Colonic mucosa (tissue), 4 donors: Measurements from ENCODE around the gene DUSP9. TPM values are rescaled to one million over a fixed set of nuclear protein-coding genes. Genes with fewer than 3 reads are reported as not detected.
A peak's percentile ranks its signal among the peaks of the same experiment; 100 is the strongest.

Source experiments
- DNase-seq: peaks from one replicate; pipeline ENCODE4 v3.0.0-alpha.2; 2020
- H3K27ac ChIP-seq: fragments of 200-600 bp; one replicate; pipeline ENCODE4 v1.8.0; 2021
- H3K27me3 ChIP-seq: fragments of 200-600 bp; one replicate; pipeline ENCODE4 v1.8.0; 2021
- H3K36me3 ChIP-seq: fragments of 200-600 bp; one replicate; pipeline ENCODE4 v1.8.0; 2021
- H3K4me1 ChIP-seq: fragments of 200-600 bp; one replicate; pipeline ENCODE4 v1.8.0; 2021; ENCODE audit warnings: mild to moderate bottlenecking
- H3K4me3 ChIP-seq: fragments of 200-600 bp; one replicate; pipeline ENCODE4 v1.8.0; 2021
- H3K9ac ChIP-seq, 2 donors: one replicate each; pipeline ENCODE4 v1.7.0; 2013; ENCODE audit warnings: control low read depth in 2 of 2, low read depth in 2 of 2, low read length in 2 of 2
- H3K9me3 ChIP-seq: fragments of 200-600 bp; one replicate; pipeline ENCODE4 v1.8.0; 2021
- CTCF ChIP-seq: fragments of 200-600 bp; IDR thresholded peaks from one replicate; pipeline ENCODE4 v1.8.0; 2022; ENCODE audit warnings: antibody characterized with exemption, mild to moderate bottlenecking
- intact Hi-C: fragments of 100-400 bp; cut with DNase I; formaldehyde crosslinking; loops from one replicate; pipeline ENCODE4 v1.14.1; 2022
- total RNA-seq, 2 donors: library from RNA; stranded (reverse); fragmentation: NEBNext Ultra II Directional in 1 of 2; extraction: Animal tissue kit (Norgen Biotek cat#: 25700) in 1 of 2; gene quantifications; one replicate each; pipeline ENCODE4 v1.2.1, GENCODE V29; 2021
- donor health status: healthy.
- donor health status: DM: no; HTN: no; CAD: no.
- donor health status: DM: no; HTN: no; CAD: no.

The DUSP9 gene
- total RNA-seq, 2 donors from 2014 or later: 0.49 TPM; not detected in 1

GRCh38 chrX:153662266-153662665 is 15.3 kb downstream of the DUSP9 start:
- Histone ChIP-seq H3K4me1 (no peaks in the 10 kb centered on the region), H3K27me3 (peaks cover 17% of the 10 kb centered on the region), H3K9me3 (no peaks in the 10 kb centered on the region), H3K36me3 (no peaks in the 10 kb centered on the region), H3K9ac (no peak overlapping the region), H3K4me3 (no peak overlapping the region), H3K27ac (no peak overlapping the region)
- no peak for TF ChIP-seq CTCF
- intact Hi-C loops: loop anchor here (10.0 kb wide), 1 partner anchor 707 kb away; no protein-coding TSS in a partner anchor
- DNase-seq: peak; percentile 61

GRCh38 chrX:153665726-153666306 is 18.8 kb downstream of the DUSP9 start:
- Histone ChIP-seq H3K27ac (no peak overlapping the region), H3K4me1 (no peaks in the 10 kb centered on the region), H3K4me3 (no peak overlapping the region), H3K9me3 (no peaks in the 10 kb centered on the region), H3K36me3 (no peaks in the 10 kb centered on the region), H3K27me3 (peaks cover 10% of the 10 kb centered on the region), H3K9ac (no peak overlapping the region)
- intact Hi-C loops: loop anchor here (5.0 to 10.0 kb wide), 3 partner anchors 114 to 711 kb away; no protein-coding TSS in a partner anchor
- no peak for TF ChIP-seq CTCF
- no peak for DNase-seq

GRCh38 chrX:153667281-153667955 is 20.4 kb downstream of the DUSP9 start:
- H3K9ac ChIP-seq: no peak overlapping the region
- no peak overlapping the region for H3K27ac ChIP-seq
- no peak for DNase-seq
- intact Hi-C loops: loop anchor here (5.0 to 10.0 kb wide), 3 partner anchors 115 to 713 kb away; no protein-coding TSS in a partner anchor
- no peaks in the 10 kb centered on the region for H3K27me3 ChIP-seq
- H3K4me1 ChIP-seq: no peaks in the 10 kb centered on the region
- TF ChIP-seq CTCF: no peak
- H3K4me3 ChIP-seq: no peak overlapping the region
- no peaks in the 10 kb centered on the region for H3K36me3 ChIP-seq
- no peaks in the 10 kb centered on the region for H3K9me3 ChIP-seq

- H3K4me1 ChIP-seq: no peaks in the 10 kb centered on the region
- DNase-seq: peak; percentile 79
- intact Hi-C loops: loop anchor here (5.0 to 10.0 kb wide), 3 partner anchors 116 to 713 kb away; no protein-coding TSS in a partner anchor
- no peaks in the 10 kb centered on the region for H3K9me3 ChIP-seq
- H3K4me3 ChIP-seq: no peak overlapping the region
- no peaks in the 10 kb centered on the region for H3K27me3 ChIP-seq
- H3K36me3 ChIP-seq: no peaks in the 10 kb centered on the region
- TF ChIP-seq CTCF: peak; percentile 60
- H3K9ac ChIP-seq: no peak overlapping the region
- no peak overlapping the region for H3K27ac ChIP-seq
Measured at GRCh38 chrX:153667956-153668396, 21.0 kb downstream of the DUSP9 start.

- H3K9ac ChIP-seq: no peak overlapping the region
- TF ChIP-seq CTCF: no peak
- H3K36me3 ChIP-seq: no peaks in the 10 kb centered on the region
- no peaks in the 10 kb centered on the region for H3K27me3 ChIP-seq
- no peak overlapping the region for H3K4me3 ChIP-seq
- intact Hi-C loops: loop anchor here (5.0 to 10.0 kb wide), 3 partner anchors 116 to 714 kb away; no protein-coding TSS in a partner anchor
- no peak overlapping the region for H3K27ac ChIP-seq
- no peak for DNase-seq
- H3K9me3 ChIP-seq: no peaks in the 10 kb centered on the region
- H3K4me1 ChIP-seq: no peaks in the 10 kb centered on the region
Measured at GRCh38 chrX:153668423-153669173, 21.6 kb downstream of the DUSP9 start.
